Stimulated activated CD8-positive, alpha-beta memory T cell treated with anti-CD3 and anti-CD28 coated beads, Interleukin-15, amount 100 ng/mL, for 24 hours (primary cell): ENCODE data around the gene HLA-DOB.
A peak's percentile ranks its signal among the peaks of the same experiment; 100 is the strongest.
"Not testable (repeated sequence)": the region's sequence is repeated elsewhere in the genome, so short reads cannot be mapped to it uniquely, and the experiment has no call there.

Experiments
- DNase-seq: peaks from one replicate; pipeline ENCODE4 v3.0.0-alpha.2; 2020; ENCODE audit warnings: low read depth

Gene HLA-DOB

GRCh38 chr6:32807020-32807580 lies 9.7 kb downstream of the HLA-DOB start:
- no peak for DNase-seq

DNA sequence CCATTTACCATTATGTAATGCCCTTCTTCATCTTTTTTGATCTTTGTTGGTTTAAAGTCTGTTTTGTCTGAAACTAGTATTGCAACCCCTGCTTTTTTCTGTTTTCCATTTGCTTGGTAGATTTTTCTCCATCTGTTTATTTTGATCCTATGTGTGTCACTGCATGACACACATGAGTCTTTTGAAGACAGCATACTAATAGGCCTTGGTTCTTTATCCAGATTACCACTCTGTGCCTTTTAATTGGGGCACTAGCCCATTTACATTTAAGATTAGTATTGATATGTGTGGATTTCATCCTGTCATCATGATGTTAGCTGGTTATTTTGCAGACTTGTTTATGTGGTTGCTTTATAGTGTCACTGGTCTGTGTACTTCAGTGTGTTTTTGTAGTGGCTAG lies 11.4 kb downstream of the HLA-DOB start:
- not testable (repeated sequence) for DNase-seq

- DNase-seq: no peak
Observed at GRCh38 chr6:32803416-32803815, 13.4 kb downstream of the HLA-DOB start.

DNA sequence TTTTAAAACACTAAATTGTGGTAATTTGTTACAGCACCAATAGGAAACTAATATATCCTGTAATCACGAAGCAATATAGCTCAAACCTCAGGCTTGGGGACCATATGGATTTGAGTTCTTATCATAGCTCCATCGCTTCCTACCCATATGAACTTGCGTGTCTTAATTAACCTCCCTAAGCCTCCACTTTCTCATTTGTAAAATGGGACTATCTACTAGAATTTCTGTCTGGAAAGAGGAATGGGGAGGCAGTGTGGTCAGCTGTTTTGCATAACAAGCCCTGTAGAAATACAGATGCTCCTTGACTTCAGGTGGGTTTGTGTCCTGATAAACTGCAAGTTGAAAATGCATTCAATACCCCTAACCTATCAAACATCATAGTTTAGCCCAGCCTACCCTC lies 17.1 kb downstream of the HLA-DOB start:
- no peak for DNase-seq

DNA sequence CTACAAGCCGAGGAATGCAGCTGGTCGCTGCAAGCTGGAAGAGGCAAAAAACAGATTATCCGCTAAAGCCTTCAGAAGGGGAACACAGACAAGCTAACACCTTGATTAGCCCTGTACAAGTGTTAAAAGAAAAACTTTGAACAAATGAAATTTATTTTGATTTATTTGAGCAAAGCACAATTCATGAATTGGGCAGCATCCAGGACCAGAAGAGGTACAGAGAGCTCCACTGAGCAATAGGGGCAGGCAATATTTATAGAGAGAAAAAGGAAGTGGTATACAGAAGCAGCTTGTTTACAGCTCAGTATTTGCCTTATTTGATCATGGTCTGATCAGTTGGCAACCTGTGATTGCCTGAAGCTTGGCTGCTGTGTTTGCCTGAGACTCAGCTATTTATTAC lies 17.6 kb downstream of the HLA-DOB start:
- no peak for DNase-seq

DNA sequence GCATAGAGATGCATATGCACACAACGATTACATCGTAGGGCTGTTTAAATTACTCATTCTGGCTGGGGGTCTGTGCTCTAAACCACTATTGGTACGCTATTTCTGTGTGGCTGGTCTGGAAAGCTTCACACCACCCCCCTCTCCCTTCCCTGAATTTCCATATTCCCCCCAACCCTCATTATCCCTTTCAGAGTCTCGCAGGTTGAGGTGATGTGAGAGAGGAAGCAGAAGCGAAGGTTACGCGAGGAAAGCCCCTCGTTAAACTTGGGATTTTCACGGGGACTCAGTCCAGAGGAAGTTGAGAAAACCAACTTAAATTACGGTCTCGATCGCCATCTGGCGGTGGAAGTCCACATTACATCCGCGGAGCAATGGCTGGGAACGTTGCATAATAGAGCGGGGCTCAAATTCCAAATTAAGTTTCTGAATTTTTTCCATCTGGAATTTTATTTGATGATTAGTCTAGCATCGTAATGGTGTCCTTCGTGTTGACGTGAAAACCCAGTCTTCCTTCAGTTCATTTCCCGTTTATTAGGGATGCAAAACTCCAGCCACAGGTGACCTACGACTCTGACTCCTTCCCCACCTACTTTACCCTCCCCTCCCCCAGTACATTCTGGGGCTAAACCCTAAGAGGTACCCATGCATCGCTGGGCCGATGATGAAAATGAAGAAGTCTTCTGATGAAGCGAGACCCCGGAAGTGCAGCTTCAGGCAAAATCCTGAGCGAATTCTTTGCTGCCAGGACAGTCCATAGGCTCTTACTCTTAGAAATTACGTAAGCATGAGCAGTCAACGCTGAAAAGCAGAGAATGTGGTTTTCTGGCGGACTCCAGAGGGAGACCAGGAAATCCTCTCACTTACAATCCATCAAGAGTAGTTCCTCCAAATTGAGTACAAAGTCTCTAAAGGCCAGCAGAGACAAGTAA lies 19.7 kb downstream of the HLA-DOB start:
- DNase-seq: peak; percentile 79

- DNase-seq: no peak
Observed at GRCh38 chr6:32794510-32794909, 22.3 kb downstream of the HLA-DOB start.

- no peak for DNase-seq
Observed at GRCh38 chr6:32792901-32793435, 23.8 kb downstream of the HLA-DOB start.

DNA sequence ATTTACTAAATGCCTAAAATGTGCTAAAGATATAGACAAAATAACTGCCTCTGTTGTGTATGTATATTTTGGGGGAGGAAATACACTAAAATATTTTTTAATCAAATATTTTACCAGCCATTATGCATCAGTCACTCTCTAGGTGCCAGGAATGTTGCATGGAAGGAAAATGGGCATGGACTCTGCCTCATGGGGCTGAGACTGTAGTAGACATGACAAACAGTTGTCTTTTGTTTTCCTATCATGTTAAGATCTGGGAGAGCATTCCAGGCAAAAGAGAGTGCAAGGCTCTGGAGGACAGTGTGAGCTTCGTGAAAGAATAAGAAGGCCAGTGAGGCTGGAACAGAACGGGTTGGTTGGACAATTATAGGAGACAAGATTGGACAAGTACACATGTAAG lies 26.5 kb downstream of the HLA-DOB start:
- DNase-seq: no peak

DNA sequence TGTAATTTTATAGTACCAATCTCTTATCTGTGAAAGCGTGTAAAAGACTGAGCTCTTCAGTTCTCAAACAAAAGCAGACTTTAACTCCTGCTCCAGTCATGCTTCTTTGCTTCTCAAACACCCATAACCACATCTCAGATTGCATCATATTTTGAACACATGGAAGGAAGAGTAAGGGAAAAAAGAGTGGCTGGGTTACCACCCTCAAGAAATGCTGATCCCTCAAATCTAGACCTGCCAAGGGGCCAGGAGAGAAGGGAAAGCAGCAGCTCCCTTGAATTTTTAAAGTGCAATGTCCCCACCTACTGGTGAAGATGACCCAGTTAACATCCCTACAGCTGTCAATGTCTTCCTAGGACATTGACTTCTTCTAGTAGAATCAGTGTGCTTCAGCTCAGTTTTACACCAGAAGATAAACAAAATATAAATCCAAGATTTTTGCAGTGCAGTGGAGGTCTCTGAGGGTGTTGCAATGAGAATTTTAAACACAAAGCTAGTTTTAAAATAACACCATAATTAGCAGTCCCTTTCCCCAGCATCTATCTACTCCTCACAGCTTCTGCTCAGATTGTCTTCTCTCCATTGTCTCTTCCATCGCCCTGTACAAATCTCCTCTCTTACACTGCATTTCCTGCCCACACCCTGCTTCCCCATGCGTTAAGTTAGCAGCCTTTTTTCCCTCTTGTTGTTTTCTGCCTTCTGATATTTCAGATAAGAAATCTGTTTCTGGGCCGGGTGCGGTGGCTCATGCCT lies 30.8 kb downstream of the HLA-DOB start:
- no peak for DNase-seq

- not testable (repeated sequence) for DNase-seq
Observed at GRCh38 chr6:32782923-32783322, 33.9 kb downstream of the HLA-DOB start.

- DNase-seq: no peak
Observed at GRCh38 chr6:32779036-32779435, 37.8 kb downstream of the HLA-DOB start.

DNA sequence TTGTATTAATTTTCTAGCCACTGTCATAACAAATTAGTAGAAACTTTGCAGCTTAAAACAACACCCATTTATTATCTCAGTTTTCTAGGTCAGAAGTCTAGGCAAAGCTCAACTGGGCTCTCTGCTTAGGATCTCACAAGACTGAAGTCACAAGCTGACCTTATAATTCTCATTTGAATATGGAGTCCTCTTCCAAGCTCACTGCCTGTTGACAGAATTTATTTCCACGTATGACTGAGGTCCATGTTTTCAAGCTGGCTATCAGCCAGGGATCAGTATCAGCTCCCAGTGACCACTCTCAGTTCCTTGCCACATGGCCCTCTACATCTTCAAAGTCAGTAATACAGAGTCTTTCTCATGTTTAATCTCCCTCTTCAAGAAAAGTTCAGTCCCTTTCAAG lies 41.7 kb downstream of the HLA-DOB start:
- no peak for DNase-seq

DNA sequence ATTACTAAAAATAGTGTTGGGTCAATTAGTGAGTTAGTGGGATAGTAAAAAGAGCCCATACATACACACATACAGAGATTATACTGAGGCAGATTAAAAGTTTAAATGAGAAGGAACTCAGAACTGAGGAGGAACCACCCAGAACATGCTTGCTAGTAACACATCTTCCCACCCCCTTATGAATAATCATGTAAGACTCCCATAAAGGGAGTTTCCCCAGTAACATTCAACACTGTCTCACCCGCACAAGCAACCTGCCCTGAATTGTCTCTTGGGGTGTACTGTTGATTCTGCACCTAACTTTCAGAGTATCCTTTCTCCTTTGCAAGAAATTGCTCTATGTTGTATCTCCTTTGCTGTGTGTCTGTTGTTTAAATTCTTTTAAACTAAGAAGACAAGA lies 42.4 kb downstream of the HLA-DOB start:
- no peak for DNase-seq

- DNase-seq: no peak
Observed at GRCh38 chr6:32772656-32773055, 44.1 kb downstream of the HLA-DOB start.

GRCh38 chr6:32764048-32764447 lies 52.8 kb downstream of the HLA-DOB start:
- no peak for DNase-seq

DNA sequence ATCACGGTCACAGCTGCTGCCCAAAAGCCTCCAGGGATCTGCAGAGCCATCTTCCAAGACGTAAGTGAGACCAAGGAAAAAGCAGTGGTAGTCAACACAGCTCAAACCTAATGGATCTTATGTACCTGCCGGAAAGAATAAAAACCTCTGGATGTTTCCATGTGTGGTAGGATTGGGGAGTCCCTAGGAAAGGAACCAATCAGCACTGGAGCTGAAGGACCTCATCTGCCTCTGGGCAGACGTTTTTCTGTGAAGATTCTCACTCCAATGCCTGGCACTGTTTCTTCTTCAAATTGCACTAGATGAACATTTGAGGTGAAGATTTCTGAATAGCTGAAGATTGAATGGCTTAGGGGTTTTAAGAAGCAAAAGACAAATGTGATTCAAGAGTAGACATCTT lies 53.4 kb downstream of the HLA-DOB start, which contains the start of gene HLA-DQB2:
HLA-DQB2 (minus strand) TSS at position 112 of the 400 bp plus-strand sequence; CDS start at position 50, 62 bp downstream.
- DNase-seq: no peak
